Neural cell (in vitro differentiated cells): ENCODE results near the gene EEF2K. TPM values are rescaled to one million over a fixed set of nuclear protein-coding genes. Genes with fewer than 3 reads are reported as not detected.

Source experiments
- H2AFZ ChIP-seq: fragments of 200-600, 300-800 bp; sonication (generic), shearing (Covaris generic); 2 replicates; pipeline ENCODE4 v1.6.0; 2014; ENCODE audit warnings: low read depth, mild to moderate bottlenecking, antibody characterized with exemption, low read length, moderate library complexity
- H3F3A ChIP-seq: fragments of 200-600 bp; shearing (Covaris generic); 2 replicates; pipeline ENCODE4 v1.6.1; 2016; ENCODE audit warnings: mild to moderate bottlenecking, moderate library complexity, mixed read lengths, antibody characterized with exemption, low read length; ENCODE audit not compliant: insufficient read depth, poor library complexity, severe bottlenecking
- H3K27ac ChIP-seq: fragments of 200-600, 300-800 bp; sonication (generic), shearing (Covaris generic); 2 replicates; pipeline ENCODE4 v1.5.1; 2014; ENCODE audit warnings: mild to moderate bottlenecking, low read length, moderate library complexity
- H3K27me3 ChIP-seq: fragments of 300-800, 200-600 bp; sonication (generic), shearing (Covaris generic); 2 replicates; pipeline ENCODE4 v1.6.0; 2014; ENCODE audit warnings: mild to moderate bottlenecking, low read depth, low read length, moderate library complexity; ENCODE audit not compliant: insufficient read depth
- H3K36me3 ChIP-seq: fragments of 300-800, 200-600 bp; sonication (generic), shearing (Covaris generic); 2 replicates; pipeline ENCODE4 v1.5.1; 2014; ENCODE audit warnings: mild to moderate bottlenecking, antibody characterized with exemption, low read length, moderate library complexity; ENCODE audit not compliant: insufficient read depth
- H3K4me2 ChIP-seq: fragments of 300-800, 200-600 bp; sonication (generic), shearing (Covaris generic); 2 replicates; pipeline ENCODE4 v1.6.0; 2014; ENCODE audit warnings: mild to moderate bottlenecking, low read length
- H3K4me3 ChIP-seq: fragments of 300-800, 200-600 bp; sonication (generic), shearing (Covaris generic); 2 replicates; pipeline ENCODE4 v1.5.1; 2014; ENCODE audit warnings: mild to moderate bottlenecking, low read length, moderate library complexity
- H3K79me2 ChIP-seq: fragments of 200-600 bp; shearing (Covaris generic); replicated peaks from 2 replicates; pipeline ENCODE4 v1.6.0; 2014; ENCODE audit warnings: mild to moderate bottlenecking, low read length, moderate library complexity; ENCODE audit not compliant: insufficient read depth
- H3K9ac ChIP-seq: fragments of 300-800, 200-600 bp; sonication (generic), shearing (Covaris generic); 2 replicates; pipeline ENCODE4 v1.6.1; 2016; ENCODE audit warnings: mild to moderate bottlenecking, low read length, mixed read lengths
- H3K9me2 ChIP-seq: fragments of 200-600 bp; shearing (Covaris generic); 2 replicates; pipeline ENCODE4 v1.6.1; 2016; ENCODE audit warnings: mild to moderate bottlenecking, low read length, mixed read lengths; ENCODE audit not compliant: insufficient read depth
- H3K9me3 ChIP-seq: fragments of 200-600, 300-800 bp; sonication (generic), shearing (Covaris generic); 2 replicates; pipeline ENCODE4 v1.6.1; 2016; ENCODE audit warnings: mild to moderate bottlenecking, mixed run types, low read length, moderate library complexity, mixed read lengths
- H4K20me1 ChIP-seq: fragments of 200-600 bp; shearing (Covaris generic); 2 replicates; pipeline ENCODE4 v1.6.1; 2016; ENCODE audit warnings: mild to moderate bottlenecking, mixed run types; ENCODE audit not compliant: insufficient read depth
- EP300 ChIP-seq: fragments of 450-650 bp; conservative IDR thresholded peaks from 2 replicates; pipeline ENCODE4 v1.6.1; 2014; ENCODE audit warnings: antibody characterized with exemption, mild to moderate bottlenecking, moderate library complexity; ENCODE audit not compliant: poor library complexity, severe bottlenecking
- EZH2 ChIP-seq: fragments of 200-600, 300-800 bp; shearing (Covaris generic), sonication (generic); IDR thresholded peaks from 2 replicates; pipeline ENCODE4 v1.6.1; 2014; ENCODE audit warnings: antibody characterized with exemption, low read length, borderline replicate concordance, mild to moderate bottlenecking; ENCODE audit not compliant: insufficient read depth, poor library complexity, severe bottlenecking
- MXI1 ChIP-seq: fragments of 450-650 bp; conservative IDR thresholded peaks from 2 replicates; pipeline ENCODE4 v1.6.1; 2014; ENCODE audit warnings: antibody characterized with exemption, mild to moderate bottlenecking; ENCODE audit not compliant: poor library complexity, severe bottlenecking
- POLR2AphosphoS5 ChIP-seq: IDR thresholded peaks from 2 replicates; pipeline ENCODE4 v1.6.1; 2012
- SMC3 ChIP-seq: fragments of 450-650 bp; conservative IDR thresholded peaks from 2 replicates; pipeline ENCODE4 v1.6.1; 2014; ENCODE audit warnings: antibody characterized with exemption, mild to moderate bottlenecking, moderate library complexity; ENCODE audit not compliant: poor library complexity
- TAF1 ChIP-seq: IDR thresholded peaks from 2 replicates; pipeline ENCODE4 v1.6.1; 2012; ENCODE audit warnings: low read depth
- polyA plus RNA-seq: library from polyadenylated mRNA; depleted of rRNA; stranded (reverse); fragments of >200 nt; gene quantifications from 2 replicates; pipeline ENCODE4 v1.2.3, GENCODE V29; 2014
- TF ChIP-seq, protein P1 (sequence below): fragments of 450-650 bp; IDR thresholded peaks from 2 replicates; pipeline ENCODE4 v1.5.1; 2014; ENCODE audit warnings: antibody characterized with exemption, mild to moderate bottlenecking, moderate library complexity; ENCODE audit not compliant: poor library complexity, severe bottlenecking
- TF ChIP-seq, protein P2 (sequence below): IDR thresholded peaks from 2 replicates; pipeline ENCODE4 v1.6.1; 2012; ENCODE audit warnings: borderline replicate concordance

Gene EEF2K
- polyA plus RNA-seq, 1 donor from 2014 or later = 7.2 TPM

DNA sequence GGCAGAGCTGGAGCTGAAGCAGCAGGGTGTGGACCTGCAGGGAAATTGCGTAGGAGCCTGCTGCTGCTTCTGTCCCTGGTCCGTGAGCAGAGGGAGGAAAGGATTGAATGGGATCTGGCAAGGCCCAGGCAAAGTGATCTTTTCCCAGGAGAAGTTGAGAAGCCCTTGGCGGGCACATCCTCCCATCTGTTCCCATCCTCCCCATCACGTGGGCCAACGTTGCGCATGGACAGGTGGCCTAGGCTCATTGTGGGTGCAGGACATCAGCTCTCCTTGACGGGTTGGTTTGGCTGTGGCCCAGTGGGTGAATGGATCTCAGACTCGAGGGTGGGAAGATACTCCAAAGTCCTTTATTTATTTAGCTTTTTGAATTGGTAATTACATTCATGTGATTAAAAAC lies 61.7 kb downstream of the EEF2K start:
- Histone ChIP-seq H3F3A (no peaks in the 10 kb centered on the region), H3K79me2 (no peaks in the 10 kb centered on the region), H3K27me3 (no peaks in the 10 kb centered on the region), H3K36me3 (no peaks in the 10 kb centered on the region), H4K20me1 (no peaks in the 10 kb centered on the region), H3K27ac (no peak overlapping the region), H3K9ac (no peak overlapping the region), H3K9me3 (no peaks in the 10 kb centered on the region), H3K9me2 (no peaks in the 10 kb centered on the region), H3K4me3 (no peak overlapping the region), H3K4me2 (no peak overlapping the region), H2AFZ (no peak overlapping the region)
- TF ChIP-seq, protein P1, sequence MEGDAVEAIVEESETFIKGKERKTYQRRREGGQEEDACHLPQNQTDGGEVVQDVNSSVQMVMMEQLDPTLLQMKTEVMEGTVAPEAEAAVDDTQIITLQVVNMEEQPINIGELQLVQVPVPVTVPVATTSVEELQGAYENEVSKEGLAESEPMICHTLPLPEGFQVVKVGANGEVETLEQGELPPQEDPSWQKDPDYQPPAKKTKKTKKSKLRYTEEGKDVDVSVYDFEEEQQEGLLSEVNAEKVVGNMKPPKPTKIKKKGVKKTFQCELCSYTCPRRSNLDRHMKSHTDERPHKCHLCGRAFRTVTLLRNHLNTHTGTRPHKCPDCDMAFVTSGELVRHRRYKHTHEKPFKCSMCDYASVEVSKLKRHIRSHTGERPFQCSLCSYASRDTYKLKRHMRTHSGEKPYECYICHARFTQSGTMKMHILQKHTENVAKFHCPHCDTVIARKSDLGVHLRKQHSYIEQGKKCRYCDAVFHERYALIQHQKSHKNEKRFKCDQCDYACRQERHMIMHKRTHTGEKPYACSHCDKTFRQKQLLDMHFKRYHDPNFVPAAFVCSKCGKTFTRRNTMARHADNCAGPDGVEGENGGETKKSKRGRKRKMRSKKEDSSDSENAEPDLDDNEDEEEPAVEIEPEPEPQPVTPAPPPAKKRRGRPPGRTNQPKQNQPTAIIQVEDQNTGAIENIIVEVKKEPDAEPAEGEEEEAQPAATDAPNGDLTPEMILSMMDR = no peak
- TF ChIP-seq EZH2 (no peak), EP300 (no peak), SMC3 (no peak), TAF1 (no peak), POLR2AphosphoS5 (no peak)
- TF ChIP-seq, protein P2, sequence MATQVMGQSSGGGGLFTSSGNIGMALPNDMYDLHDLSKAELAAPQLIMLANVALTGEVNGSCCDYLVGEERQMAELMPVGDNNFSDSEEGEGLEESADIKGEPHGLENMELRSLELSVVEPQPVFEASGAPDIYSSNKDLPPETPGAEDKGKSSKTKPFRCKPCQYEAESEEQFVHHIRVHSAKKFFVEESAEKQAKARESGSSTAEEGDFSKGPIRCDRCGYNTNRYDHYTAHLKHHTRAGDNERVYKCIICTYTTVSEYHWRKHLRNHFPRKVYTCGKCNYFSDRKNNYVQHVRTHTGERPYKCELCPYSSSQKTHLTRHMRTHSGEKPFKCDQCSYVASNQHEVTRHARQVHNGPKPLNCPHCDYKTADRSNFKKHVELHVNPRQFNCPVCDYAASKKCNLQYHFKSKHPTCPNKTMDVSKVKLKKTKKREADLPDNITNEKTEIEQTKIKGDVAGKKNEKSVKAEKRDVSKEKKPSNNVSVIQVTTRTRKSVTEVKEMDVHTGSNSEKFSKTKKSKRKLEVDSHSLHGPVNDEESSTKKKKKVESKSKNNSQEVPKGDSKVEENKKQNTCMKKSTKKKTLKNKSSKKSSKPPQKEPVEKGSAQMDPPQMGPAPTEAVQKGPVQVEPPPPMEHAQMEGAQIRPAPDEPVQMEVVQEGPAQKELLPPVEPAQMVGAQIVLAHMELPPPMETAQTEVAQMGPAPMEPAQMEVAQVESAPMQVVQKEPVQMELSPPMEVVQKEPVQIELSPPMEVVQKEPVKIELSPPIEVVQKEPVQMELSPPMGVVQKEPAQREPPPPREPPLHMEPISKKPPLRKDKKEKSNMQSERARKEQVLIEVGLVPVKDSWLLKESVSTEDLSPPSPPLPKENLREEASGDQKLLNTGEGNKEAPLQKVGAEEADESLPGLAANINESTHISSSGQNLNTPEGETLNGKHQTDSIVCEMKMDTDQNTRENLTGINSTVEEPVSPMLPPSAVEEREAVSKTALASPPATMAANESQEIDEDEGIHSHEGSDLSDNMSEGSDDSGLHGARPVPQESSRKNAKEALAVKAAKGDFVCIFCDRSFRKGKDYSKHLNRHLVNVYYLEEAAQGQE = no peak

DNA sequence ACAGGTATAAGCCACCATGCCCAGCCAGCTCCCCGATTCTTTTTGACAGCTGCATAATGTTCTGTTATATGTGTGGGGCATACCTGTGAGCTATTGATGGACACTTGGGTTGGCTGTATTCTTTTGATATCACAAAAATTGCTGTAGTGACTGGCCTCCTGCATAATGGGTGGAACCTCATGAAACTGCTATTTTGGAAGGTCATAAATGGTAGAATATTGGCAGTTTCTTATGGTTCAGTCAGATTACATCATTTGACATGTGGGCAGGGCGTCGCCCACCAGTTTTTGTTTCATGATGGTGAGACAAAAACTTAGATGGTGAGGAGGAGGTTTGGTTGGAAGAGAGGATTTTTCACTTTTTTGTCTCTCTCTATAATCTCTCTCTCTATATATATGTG lies 64.4 kb downstream of the EEF2K start:
- TF ChIP-seq EP300 (no peak), POLR2AphosphoS5 (no peak), TAF1 (no peak), EZH2 (no peak), MXI1 (no peak)
- H3K9ac ChIP-seq = no peak overlapping the region

More for the DNA sequence above, 64.4 kb downstream of the EEF2K start:
- Histone ChIP-seq H3K27ac (no peak overlapping the region), H3K9me2 (no peaks in the 10 kb centered on the region), H3K36me3 (no peaks in the 10 kb centered on the region), H2AFZ (no peak overlapping the region), H3K4me3 (no peak overlapping the region), H3F3A (no peaks in the 10 kb centered on the region), H4K20me1 (no peaks in the 10 kb centered on the region), H3K4me2 (no peak overlapping the region), H3K27me3 (no peaks in the 10 kb centered on the region), H3K79me2 (no peaks in the 10 kb centered on the region), H3K9me3 (no peaks in the 10 kb centered on the region)
